ENCODE measurements around the gene DIP2A.

- TF ChIP-seq, protein P1, sequence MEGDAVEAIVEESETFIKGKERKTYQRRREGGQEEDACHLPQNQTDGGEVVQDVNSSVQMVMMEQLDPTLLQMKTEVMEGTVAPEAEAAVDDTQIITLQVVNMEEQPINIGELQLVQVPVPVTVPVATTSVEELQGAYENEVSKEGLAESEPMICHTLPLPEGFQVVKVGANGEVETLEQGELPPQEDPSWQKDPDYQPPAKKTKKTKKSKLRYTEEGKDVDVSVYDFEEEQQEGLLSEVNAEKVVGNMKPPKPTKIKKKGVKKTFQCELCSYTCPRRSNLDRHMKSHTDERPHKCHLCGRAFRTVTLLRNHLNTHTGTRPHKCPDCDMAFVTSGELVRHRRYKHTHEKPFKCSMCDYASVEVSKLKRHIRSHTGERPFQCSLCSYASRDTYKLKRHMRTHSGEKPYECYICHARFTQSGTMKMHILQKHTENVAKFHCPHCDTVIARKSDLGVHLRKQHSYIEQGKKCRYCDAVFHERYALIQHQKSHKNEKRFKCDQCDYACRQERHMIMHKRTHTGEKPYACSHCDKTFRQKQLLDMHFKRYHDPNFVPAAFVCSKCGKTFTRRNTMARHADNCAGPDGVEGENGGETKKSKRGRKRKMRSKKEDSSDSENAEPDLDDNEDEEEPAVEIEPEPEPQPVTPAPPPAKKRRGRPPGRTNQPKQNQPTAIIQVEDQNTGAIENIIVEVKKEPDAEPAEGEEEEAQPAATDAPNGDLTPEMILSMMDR (conservative IDR thresholded peaks at IDR 0.05; ENCODE audit: low read depth in 2 of 2): no peak
- TF ChIP-seq POLR2AphosphoS5 (IDR thresholded peaks at IDR 0.05; ENCODE audit: low read depth) (no peak), EZH2 (IDR thresholded peaks at IDR 0.05; ENCODE audit: low read depth, unreplicated experiment) (no peak), EZH2phosphoT487 (IDR thresholded peaks at IDR 0.05; ENCODE audit: unreplicated experiment) (no peak), CREB1 (CRISPR knock-in tag; IDR thresholded peaks at IDR 0.05; ENCODE audit: low read depth) (no peak)
- TF ChIP-seq, protein P2, sequence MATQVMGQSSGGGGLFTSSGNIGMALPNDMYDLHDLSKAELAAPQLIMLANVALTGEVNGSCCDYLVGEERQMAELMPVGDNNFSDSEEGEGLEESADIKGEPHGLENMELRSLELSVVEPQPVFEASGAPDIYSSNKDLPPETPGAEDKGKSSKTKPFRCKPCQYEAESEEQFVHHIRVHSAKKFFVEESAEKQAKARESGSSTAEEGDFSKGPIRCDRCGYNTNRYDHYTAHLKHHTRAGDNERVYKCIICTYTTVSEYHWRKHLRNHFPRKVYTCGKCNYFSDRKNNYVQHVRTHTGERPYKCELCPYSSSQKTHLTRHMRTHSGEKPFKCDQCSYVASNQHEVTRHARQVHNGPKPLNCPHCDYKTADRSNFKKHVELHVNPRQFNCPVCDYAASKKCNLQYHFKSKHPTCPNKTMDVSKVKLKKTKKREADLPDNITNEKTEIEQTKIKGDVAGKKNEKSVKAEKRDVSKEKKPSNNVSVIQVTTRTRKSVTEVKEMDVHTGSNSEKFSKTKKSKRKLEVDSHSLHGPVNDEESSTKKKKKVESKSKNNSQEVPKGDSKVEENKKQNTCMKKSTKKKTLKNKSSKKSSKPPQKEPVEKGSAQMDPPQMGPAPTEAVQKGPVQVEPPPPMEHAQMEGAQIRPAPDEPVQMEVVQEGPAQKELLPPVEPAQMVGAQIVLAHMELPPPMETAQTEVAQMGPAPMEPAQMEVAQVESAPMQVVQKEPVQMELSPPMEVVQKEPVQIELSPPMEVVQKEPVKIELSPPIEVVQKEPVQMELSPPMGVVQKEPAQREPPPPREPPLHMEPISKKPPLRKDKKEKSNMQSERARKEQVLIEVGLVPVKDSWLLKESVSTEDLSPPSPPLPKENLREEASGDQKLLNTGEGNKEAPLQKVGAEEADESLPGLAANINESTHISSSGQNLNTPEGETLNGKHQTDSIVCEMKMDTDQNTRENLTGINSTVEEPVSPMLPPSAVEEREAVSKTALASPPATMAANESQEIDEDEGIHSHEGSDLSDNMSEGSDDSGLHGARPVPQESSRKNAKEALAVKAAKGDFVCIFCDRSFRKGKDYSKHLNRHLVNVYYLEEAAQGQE (IDR thresholded peaks at IDR 0.05; ENCODE audit: unreplicated experiment): no peak
These were observed 16.7 kb upstream of the DIP2A start for GRCh38 chr21:46441961-46442498.

All from GM23338 (cell line).